Esophagus (tissue), 2 donors: ENCODE measurements around the gene C1orf94. TPM values are rescaled to one million over a fixed set of nuclear protein-coding genes. Genes with fewer than 3 reads are reported as not detected.

ENCODE experiments used
- H3K27ac ChIP-seq, 2 donors: one replicate each; pipeline ENCODE4 v1.5.1; 2013; ENCODE audit warnings: low read depth in 2 of 2, mild to moderate bottlenecking in 2 of 2, inconsistent platforms in 1 of 2, low read length in 1 of 2, moderate library complexity in 1 of 2
- H3K27me3 ChIP-seq, 2 donors: one replicate each; pipeline ENCODE4 v1.6.1; 2013; ENCODE audit warnings: low read length in 2 of 2, control low read depth in 1 of 2, mild to moderate bottlenecking in 1 of 2; ENCODE audit not compliant: insufficient read depth in 2 of 2, control insufficient read depth in 1 of 2
- H3K36me3 ChIP-seq, 2 donors: one replicate each; pipeline ENCODE4 v1.6.1; 2013; ENCODE audit warnings: low read length in 1 of 2; ENCODE audit not compliant: control insufficient read depth in 2 of 2, insufficient read depth in 2 of 2
- H3K4me1 ChIP-seq, 2 donors: one replicate each; pipeline ENCODE4 v1.6.1; 2013; ENCODE audit warnings: low read length in 1 of 2; ENCODE audit not compliant: control insufficient read depth in 2 of 2, insufficient read depth in 2 of 2
- H3K4me3 ChIP-seq, 2 donors: one replicate each; pipeline ENCODE4 v1.5.1; 2013; ENCODE audit warnings: low read length in 2 of 2, mild to moderate bottlenecking in 2 of 2, low read depth in 1 of 2, moderate library complexity in 1 of 2
- H3K9me3 ChIP-seq, 2 donors: one replicate each; pipeline ENCODE4 v1.6.1; 2013; ENCODE audit warnings: mild to moderate bottlenecking in 2 of 2, low read depth in 1 of 2, low read length in 1 of 2, moderate library complexity in 1 of 2; ENCODE audit not compliant: control insufficient read depth in 2 of 2, insufficient read depth in 1 of 2
- WGBS, 2 donors: extraction: QIAGEN DNeasy Blood & Tissue Kit; methylation state at CpG; one replicate each; pipeline ENCODE4 v1.1.7; 2013; 5-methylcytosine and 5-hydroxymethylcytosine counted together
- polyA plus RNA-seq, 2 donors: library from polyadenylated mRNA; stranded (reverse); fragments of 200-250 nt; gene quantifications; one replicate each; pipeline ENCODE4 v1.2.3, GENCODE V29; 2013
- donor health status: healthy with polysubstance abuse.
- donor health status: Bipolar disorder and iron deficiency.

Gene C1orf94
- polyA plus RNA-seq, 2 donors, result not detected

DNA sequence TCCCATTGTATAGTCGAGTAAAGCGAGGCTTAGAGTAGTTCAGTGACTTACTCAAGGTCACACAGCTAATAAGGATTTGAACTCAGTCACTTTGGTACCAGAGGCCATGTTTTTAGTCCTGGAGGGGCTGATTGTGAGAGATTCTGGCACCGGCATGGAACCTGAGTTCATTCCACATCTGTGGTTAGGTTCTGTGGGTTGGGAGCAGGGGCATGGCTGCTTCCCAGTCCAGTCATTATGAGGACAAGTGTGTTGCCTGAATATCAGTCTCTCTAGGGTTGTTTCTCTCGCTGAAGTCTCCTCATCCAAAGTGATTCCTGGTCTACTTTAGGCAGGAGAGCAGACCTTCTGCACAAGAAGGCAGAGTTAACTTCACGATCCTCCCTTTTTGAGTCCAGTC lies 90.6 kb downstream of the C1orf94 start:
- no peak overlapping the region for H3K4me3 ChIP-seq
- no peaks in the 10 kb centered on the region for H3K36me3 ChIP-seq
- WGBS, 2 donors, result 82 to 83% methylated on average over 5 of the region's 5 CpGs
- no peak overlapping the region for H3K27ac ChIP-seq
- H3K9me3 ChIP-seq, result no peaks in the 10 kb centered on the region
- peaks cover 3 to 4% of the 10 kb centered on the region in 2 donors for H3K27me3 ChIP-seq
- H3K4me1 ChIP-seq, result no peaks in the 10 kb centered on the region

DNA sequence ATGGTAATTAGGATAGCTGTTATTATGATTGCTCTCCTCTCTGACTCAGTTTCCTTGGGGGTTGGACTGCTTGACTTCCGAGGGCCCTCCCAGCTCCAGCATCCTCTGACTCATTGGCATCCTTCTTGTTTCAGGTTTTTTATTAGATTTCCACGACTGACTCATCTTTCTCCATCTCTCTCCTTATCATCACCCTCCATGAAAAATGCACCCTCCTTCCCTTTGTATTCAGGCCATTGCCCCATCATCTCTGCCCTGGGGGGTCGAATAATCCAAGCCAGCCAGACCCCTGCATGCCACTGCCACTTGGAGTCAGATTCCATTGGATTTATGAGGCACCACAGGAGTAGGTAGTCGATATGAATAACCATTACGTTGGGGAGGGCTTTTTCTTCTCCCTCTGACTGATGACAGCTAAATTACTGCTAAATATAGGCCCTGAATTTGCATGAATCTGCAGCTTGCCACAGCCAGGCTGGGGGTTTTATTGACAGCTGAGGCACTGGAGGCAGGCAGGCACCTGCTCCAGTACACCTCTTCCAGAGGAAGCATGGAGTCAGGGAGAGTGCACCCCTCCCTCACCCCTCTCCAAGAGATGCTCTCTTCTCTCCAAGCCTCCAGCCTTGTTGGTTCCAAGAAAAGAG lies 91.7 kb downstream of the C1orf94 start:
- Histone ChIP-seq H3K4me1 (no peaks in the 10 kb centered on the region), H3K27me3 (peaks cover 3 to 4% of the 10 kb centered on the region in 2 donors)
- 32 to 40% methylated on average over 5 of the region's 5 CpGs for WGBS, 2 donors

More for the DNA sequence above, 91.7 kb downstream of the C1orf94 start:
- H3K4me3 ChIP-seq, result no peak overlapping the region
- H3K36me3 ChIP-seq, result no peaks in the 10 kb centered on the region
- H3K27ac ChIP-seq, result no peak overlapping the region
- no peaks in the 10 kb centered on the region for H3K9me3 ChIP-seq

Other genes with a start within 250 kb of the C1orf94 start
- gene CSMD2, start 11.7 kb upstream of the C1orf94 start, polyA plus RNA-seq, result under 1 TPM; 0.02 to 0.08 TPM